ENCODE data around the gene MVB12B. TPM values are rescaled to one million over a fixed set of nuclear protein-coding genes. Genes with fewer than 3 reads are reported as not detected.

MVB12B gene
- total and polyA plus RNA-seq, 7 donors = 1.5 to 25.6 (median 11.6) TPM

DNA sequence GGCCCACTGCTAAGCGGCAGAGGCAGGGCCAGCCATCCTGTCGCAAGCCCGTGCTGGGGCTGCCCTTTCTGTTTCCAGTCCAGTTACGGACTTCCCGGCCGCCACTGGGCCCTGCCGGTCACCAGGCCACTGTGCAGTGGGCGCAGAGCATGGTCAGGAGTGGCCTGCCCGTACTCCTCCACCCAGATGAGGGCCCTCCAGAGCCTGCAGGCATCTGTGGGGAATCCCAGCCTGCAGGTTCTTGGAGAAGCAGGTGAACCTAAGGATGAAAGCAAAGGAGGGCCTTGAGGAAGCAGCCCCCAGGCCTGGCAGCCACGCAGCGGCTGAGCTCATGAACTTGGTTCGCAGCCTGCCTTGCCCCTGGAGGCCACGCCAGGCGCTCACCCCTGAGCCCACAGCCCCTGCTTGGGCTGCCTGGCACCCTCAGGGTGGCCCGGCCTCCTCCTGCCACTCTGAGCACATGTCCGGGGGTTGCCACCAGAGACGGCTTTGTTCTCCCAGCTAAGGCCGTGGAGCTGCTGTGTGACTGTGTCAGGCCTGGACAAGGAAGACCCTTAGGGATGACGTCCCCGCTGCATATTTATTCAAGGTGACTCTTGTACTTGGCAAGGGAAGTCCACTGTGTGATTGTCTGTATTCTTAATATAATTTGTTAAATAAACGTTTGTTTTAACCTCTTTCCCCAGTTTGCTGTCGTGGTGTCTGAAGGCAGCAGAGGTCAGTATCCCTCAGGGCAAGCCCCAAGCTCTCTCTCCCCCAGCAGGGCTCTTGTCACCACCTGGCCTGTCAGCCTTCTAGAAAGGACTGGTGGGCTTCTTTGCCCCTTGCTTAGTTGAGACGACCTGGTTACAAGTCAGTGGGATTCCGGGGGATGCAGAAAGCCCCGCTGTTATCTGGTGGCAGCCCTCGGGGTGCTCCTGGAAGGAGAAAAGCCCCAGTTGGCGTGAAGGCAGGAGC lies 180.0 kb downstream of the MVB12B start:
- intact Hi-C loops (cut with DNase I) = no loop called here
- no peak overlapping the region for H3K27ac ChIP-seq
- ATAC-seq = no peak
- no peaks in the 10 kb centered on the region for H3K9me3 ChIP-seq
- whole genome bisulfite sequencing, 3 donors = 81 to 88% (median 85%) methylated on average over 27 of the region's 27 CpGs
- no peak overlapping the region for H3K4me3 ChIP-seq
- TF ChIP-seq, protein P1, sequence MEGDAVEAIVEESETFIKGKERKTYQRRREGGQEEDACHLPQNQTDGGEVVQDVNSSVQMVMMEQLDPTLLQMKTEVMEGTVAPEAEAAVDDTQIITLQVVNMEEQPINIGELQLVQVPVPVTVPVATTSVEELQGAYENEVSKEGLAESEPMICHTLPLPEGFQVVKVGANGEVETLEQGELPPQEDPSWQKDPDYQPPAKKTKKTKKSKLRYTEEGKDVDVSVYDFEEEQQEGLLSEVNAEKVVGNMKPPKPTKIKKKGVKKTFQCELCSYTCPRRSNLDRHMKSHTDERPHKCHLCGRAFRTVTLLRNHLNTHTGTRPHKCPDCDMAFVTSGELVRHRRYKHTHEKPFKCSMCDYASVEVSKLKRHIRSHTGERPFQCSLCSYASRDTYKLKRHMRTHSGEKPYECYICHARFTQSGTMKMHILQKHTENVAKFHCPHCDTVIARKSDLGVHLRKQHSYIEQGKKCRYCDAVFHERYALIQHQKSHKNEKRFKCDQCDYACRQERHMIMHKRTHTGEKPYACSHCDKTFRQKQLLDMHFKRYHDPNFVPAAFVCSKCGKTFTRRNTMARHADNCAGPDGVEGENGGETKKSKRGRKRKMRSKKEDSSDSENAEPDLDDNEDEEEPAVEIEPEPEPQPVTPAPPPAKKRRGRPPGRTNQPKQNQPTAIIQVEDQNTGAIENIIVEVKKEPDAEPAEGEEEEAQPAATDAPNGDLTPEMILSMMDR (IDR thresholded peaks at IDR 0.05) = no peak
- DNase-seq = no peak
- H3K4me1 ChIP-seq = no peaks in the 10 kb centered on the region
- peaks cover 0 to 3% (median 0%) of the 10 kb centered on the region in 3 donors for H3K27me3 ChIP-seq (ENCODE audit: insufficient read depth in 3 of 3, low read length in 2 of 3)
- peaks cover 0 to 21% of the 10 kb centered on the region in 2 donors for H3K36me3 ChIP-seq (ENCODE audit: insufficient read depth in 1 of 2, low read depth in 1 of 2)

DNA sequence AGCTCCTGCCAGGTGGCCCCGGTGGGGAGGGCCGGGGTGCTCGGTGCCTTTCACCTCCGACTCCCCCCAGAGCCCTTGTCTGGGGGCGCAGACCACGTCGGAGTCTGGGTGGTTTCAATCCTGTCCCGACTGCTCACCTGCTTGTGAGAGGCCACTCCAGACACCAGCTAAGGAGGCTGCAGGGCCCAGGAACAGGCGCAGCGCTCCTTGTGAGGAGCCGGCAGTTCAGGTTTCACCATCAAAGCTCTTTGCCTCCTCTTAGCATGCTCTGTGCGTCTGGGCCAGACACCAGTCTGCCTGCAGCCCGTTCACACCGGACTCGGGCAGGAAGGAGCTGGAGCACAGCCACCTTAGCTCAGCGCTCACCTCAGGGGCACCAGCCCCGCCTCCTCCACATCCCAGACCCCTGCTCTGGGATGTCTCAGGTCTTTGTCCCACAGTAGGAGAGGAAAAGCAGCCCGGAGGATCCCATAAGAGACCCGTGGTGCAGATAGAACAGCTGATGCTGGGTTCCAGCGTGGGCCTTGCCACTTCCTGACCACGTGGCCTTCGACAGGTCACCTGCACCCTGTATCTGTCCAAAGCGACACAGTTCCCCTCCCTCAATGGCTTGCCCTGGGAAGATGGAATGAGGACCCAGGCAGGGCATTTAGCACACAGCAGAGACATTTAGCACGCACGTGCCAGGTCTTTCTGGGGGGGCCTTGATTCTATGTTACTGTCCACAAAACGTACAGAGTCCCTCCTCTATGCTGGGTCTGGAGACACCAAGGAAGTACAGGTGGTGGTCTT lies 180.9 kb downstream of the MVB12B start:
- WGBS, 3 donors = 68 to 72% (median 72%) methylated on average over 23 to 26 of the region's 26 CpGs
- Histone ChIP-seq H3K27me3 (ENCODE audit: insufficient read depth in 3 of 3, low read length in 2 of 3) (peaks cover 0 to 4% (median 0%) of the 10 kb centered on the region in 3 donors), H3K27ac (no peak overlapping the region), H3K4me3 (no peak overlapping the region), H3K36me3 (ENCODE audit: insufficient read depth in 1 of 2, low read depth in 1 of 2) (peaks cover 0 to 21% of the 10 kb centered on the region in 2 donors), H3K9me3 (no peaks in the 10 kb centered on the region), H3K4me1 (no peaks in the 10 kb centered on the region)
- DNase-seq (no peak), ATAC-seq (no peak)
- intact Hi-C loops (cut with DNase I) = no loop called here
- TF ChIP-seq, protein P1 (IDR thresholded peaks at IDR 0.05) = no peak

DNA sequence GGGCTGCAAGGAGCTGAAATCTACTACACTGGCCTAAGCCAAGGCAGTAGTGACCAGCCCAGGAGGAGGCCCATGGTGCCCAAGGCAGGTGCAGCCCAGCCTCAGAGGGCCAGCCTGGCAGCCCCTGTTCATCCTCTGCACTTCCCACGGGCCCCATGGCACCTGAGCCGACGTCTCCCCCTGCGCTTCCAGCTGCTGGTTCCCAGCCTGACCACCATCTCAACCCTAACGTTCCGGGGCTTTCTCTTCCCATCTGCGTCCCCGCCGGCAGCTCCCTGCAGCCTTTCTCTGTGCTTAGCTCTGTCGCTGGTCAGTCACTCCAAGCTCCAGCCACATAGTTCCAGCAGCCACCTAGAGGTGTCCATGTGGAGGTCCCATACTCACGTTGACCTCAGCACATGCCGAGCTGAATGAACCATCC lies 181.6 kb downstream of the MVB12B start:
- WGBS, 3 donors = 54 to 63% (median 54%) methylated on average over 12 of the region's 12 CpGs
- intact Hi-C loops (cut with DNase I) = no loop called here
- Histone ChIP-seq H3K36me3 (ENCODE audit: insufficient read depth in 1 of 2, low read depth in 1 of 2) (peaks cover 0 to 18% of the 10 kb centered on the region in 2 donors), H3K27ac (no peak overlapping the region), H3K27me3 (ENCODE audit: insufficient read depth in 3 of 3, low read length in 2 of 3) (peaks cover 0 to 7% (median under 1%) of the 10 kb centered on the region in 3 donors), H3K4me3 (no peak overlapping the region), H3K4me1 (no peaks in the 10 kb centered on the region), H3K9me3 (no peaks in the 10 kb centered on the region)
- ATAC-seq = no peak
- TF ChIP-seq, protein P1 (IDR thresholded peaks at IDR 0.05) = no peak
- DNase-seq = no peak

DNA sequence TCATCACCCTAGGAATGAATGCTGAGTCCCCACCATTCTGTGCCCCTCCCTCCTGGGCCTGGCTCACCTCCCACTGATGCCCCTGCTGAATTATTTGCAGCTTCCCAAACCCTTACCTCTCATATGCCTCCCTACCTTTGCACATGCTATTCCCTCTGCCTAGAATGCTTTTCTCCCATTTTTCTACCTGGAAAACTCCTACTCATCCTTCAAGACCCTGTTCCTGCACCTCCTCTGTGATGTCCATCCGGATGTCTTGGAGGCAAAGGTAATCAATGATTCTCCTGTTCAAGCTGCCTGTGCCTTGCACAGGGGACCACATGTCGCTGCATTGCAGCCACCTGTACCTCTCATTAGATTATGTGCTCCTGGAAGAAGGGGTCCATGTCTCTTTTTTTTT lies 182.3 kb downstream of the MVB12B start:
- DNase-seq (no peak), ATAC-seq (no peak)
- H3K27ac ChIP-seq = no peak overlapping the region
- no peaks in the 10 kb centered on the region for H3K9me3 ChIP-seq
- peaks cover 0 to 14% (median 7%) of the 10 kb centered on the region in 3 donors for H3K27me3 ChIP-seq (ENCODE audit: insufficient read depth in 3 of 3, low read length in 2 of 3)
- WGBS, 3 donors = 92 to 96% (median 95%) methylated on average over 2 of the region's 2 CpGs
- no peak overlapping the region for H3K4me3 ChIP-seq
- TF ChIP-seq, protein P1 (IDR thresholded peaks at IDR 0.05) = no peak
- intact Hi-C loops (cut with DNase I) = no loop called here
- peaks cover 0 to 11% of the 10 kb centered on the region in 2 donors for H3K36me3 ChIP-seq (ENCODE audit: insufficient read depth in 1 of 2, low read depth in 1 of 2)
- H3K4me1 ChIP-seq = no peaks in the 10 kb centered on the region

Measured in psoas muscle (tissue), 8 donors.